Activated naive CD4-positive, alpha-beta T cell treated with anti-CD3 and anti-CD28 coated beads, Interleukin-2, amount 10 ng/mL, durations not matched to agents 7 days and 5 days (primary cell): ENCODE measurements around the gene CAPN15.
"Not testable (repeated sequence)": the region's sequence is repeated elsewhere in the genome, so short reads cannot be mapped to it uniquely, and the experiment has no call there.

Experiments used
- CTCF ChIA-PET: fragments of 350-600 bp; sonication (Branson Sonifier 250); formaldehyde crosslinking; loops from one replicate; lab custom pipeline; 2021; ENCODE audit warnings: antibody characterized with exemption; lab: Charles Lee
- DNase-seq: peaks from one replicate; pipeline ENCODE4 v3.0.0-alpha.2; 2020
- H3K27ac Mint-ChIP-seq: one replicate; pipeline ENCODE4 v1.8.0; 2021; ENCODE audit warnings: mild to moderate bottlenecking, moderate library complexity, mixed read lengths
- H3K27me3 Mint-ChIP-seq: one replicate; pipeline ENCODE4 v1.8.0; 2021; ENCODE audit warnings: mild to moderate bottlenecking, mixed read lengths
- H3K36me3 Mint-ChIP-seq: one replicate; pipeline ENCODE4 v1.8.0; 2021; ENCODE audit warnings: mixed read lengths
- H3K4me1 Mint-ChIP-seq: one replicate; pipeline ENCODE4 v1.8.0; 2021; ENCODE audit warnings: mixed read lengths
- H3K4me3 Mint-ChIP-seq: one replicate; pipeline ENCODE4 v1.8.0; 2021; ENCODE audit warnings: mild to moderate bottlenecking, moderate library complexity, mixed read lengths
- H3K9me3 Mint-ChIP-seq: one replicate; pipeline ENCODE4 v1.8.0; 2021; ENCODE audit warnings: mixed read lengths

The CAPN15 gene

GRCh38 chr16:527015-527903 is at the start of gene CAPN15:
Gene CAPN15 (plus strand): TSS chr16:527712. CDS start chr16:546839, 19,127 bp downstream.
- Mint-ChIP-seq H3K4me3 (peak within 1 kb of the TSS; percentile 91), H3K36me3 (peaks cover 7% of the 10 kb centered on the region), H3K9me3 (no peaks in the 10 kb centered on the region), H3K27me3 (no peaks in the 10 kb centered on the region), H3K27ac (peak within 1 kb of the TSS; percentile 93), H3K4me1 (peaks cover 44% of the 10 kb centered on the region)
- CTCF ChIA-PET = interaction anchor here (2.0 kb wide), 1 partner anchor 40 kb away, joined by 4 read pairs; the partner anchor contains the start of gene NHLRC4
- peak; percentile 87 for DNase-seq

- DNase-seq, H3K9me3 Mint-ChIP-seq, H3K4me1 Mint-ChIP-seq, CTCF ChIA-PET, H3K4me3 Mint-ChIP-seq, H3K36me3 Mint-ChIP-seq, H3K27me3 Mint-ChIP-seq: not testable (repeated sequence)
- H3K27ac Mint-ChIP-seq = peak overlapping the region; percentile 19
Observed at GRCh38 chr16:478287-478686, 49.2 kb upstream of the CAPN15 start.

- Mint-ChIP-seq H3K4me1 (no peaks in the 10 kb centered on the region), H3K36me3 (no peaks in the 10 kb centered on the region), H3K27me3 (no peaks in the 10 kb centered on the region), H3K27ac (no peak overlapping the region), H3K4me3 (no peak overlapping the region), H3K9me3 (no peaks in the 10 kb centered on the region)
- DNase-seq = no peak
- CTCF ChIA-PET = no interaction called here
Observed at GRCh38 chr16:482468-483185, 44.9 kb upstream of the CAPN15 start.

- no peak for DNase-seq
- no peak overlapping the region for H3K27ac Mint-ChIP-seq
- no peaks in the 10 kb centered on the region for H3K4me1 Mint-ChIP-seq
- no peaks in the 10 kb centered on the region for H3K9me3 Mint-ChIP-seq
- H3K36me3 Mint-ChIP-seq = peaks cover 2% of the 10 kb centered on the region
- H3K27me3 Mint-ChIP-seq = no peaks in the 10 kb centered on the region
- H3K4me3 Mint-ChIP-seq = no peak overlapping the region
- CTCF ChIA-PET = no interaction called here
Observed at GRCh38 chr16:483341-484075, 44.0 kb upstream of the CAPN15 start.

- Mint-ChIP-seq H3K9me3 (no peaks in the 10 kb centered on the region), H3K27ac (no peak overlapping the region), H3K27me3 (no peaks in the 10 kb centered on the region), H3K36me3 (peaks cover 2% of the 10 kb centered on the region), H3K4me1 (no peaks in the 10 kb centered on the region), H3K4me3 (no peak overlapping the region)
- CTCF ChIA-PET = no interaction called here
- DNase-seq = no peak
Observed at GRCh38 chr16:489606-490005, 37.9 kb upstream of the CAPN15 start.

GRCh38 chr16:490768-491167 is 36.7 kb upstream of the CAPN15 start:
- CTCF ChIA-PET = no interaction called here
- H3K27ac Mint-ChIP-seq = no peak overlapping the region

GRCh38 chr16:491220-491919 is 36.1 kb upstream of the CAPN15 start:
- Mint-ChIP-seq H3K36me3 (peaks cover 2% of the 10 kb centered on the region), H3K4me1 (peaks cover 4% of the 10 kb centered on the region), H3K9me3 (no peaks in the 10 kb centered on the region), H3K27ac (no peak overlapping the region), H3K4me3 (no peak overlapping the region), H3K27me3 (no peaks in the 10 kb centered on the region)
- CTCF ChIA-PET = no interaction called here
- no peak for DNase-seq

More at GRCh38 chr16:490768-491167, 36.7 kb upstream of the CAPN15 start:
- DNase-seq = no peak
- Mint-ChIP-seq H3K4me1 (peaks cover 4% of the 10 kb centered on the region), H3K36me3 (peaks cover 2% of the 10 kb centered on the region), H3K4me3 (no peak overlapping the region), H3K27me3 (no peaks in the 10 kb centered on the region), H3K9me3 (no peaks in the 10 kb centered on the region)

- H3K9me3 Mint-ChIP-seq = no peaks in the 10 kb centered on the region
- CTCF ChIA-PET = no interaction called here
- DNase-seq = no peak
- H3K27ac Mint-ChIP-seq = no peak overlapping the region
- H3K27me3 Mint-ChIP-seq = no peaks in the 10 kb centered on the region
- peaks cover 2% of the 10 kb centered on the region for H3K36me3 Mint-ChIP-seq
- H3K4me3 Mint-ChIP-seq = no peak overlapping the region
- peaks cover 4% of the 10 kb centered on the region for H3K4me1 Mint-ChIP-seq
Observed at GRCh38 chr16:492211-492875, 35.2 kb upstream of the CAPN15 start.

- not testable (repeated sequence) for DNase-seq, H3K27ac Mint-ChIP-seq, H3K4me3 Mint-ChIP-seq, H3K4me1 Mint-ChIP-seq, H3K36me3 Mint-ChIP-seq, H3K27me3 Mint-ChIP-seq, H3K9me3 Mint-ChIP-seq
- CTCF ChIA-PET = interaction anchor here (1.0 to 1.8 kb wide), 4 partner anchors 19 to 107 kb away, joined by 3 to 5 read pairs (median 4); no protein-coding TSS in a partner anchor
Observed at GRCh38 chr16:494676-495075, 32.8 kb upstream of the CAPN15 start.

- Mint-ChIP-seq H3K4me3 (no peak overlapping the region), H3K4me1 (peaks cover 4% of the 10 kb centered on the region), H3K27me3 (no peaks in the 10 kb centered on the region), H3K9me3 (no peaks in the 10 kb centered on the region), H3K36me3 (no peaks in the 10 kb centered on the region), H3K27ac (no peak overlapping the region)
- DNase-seq = peak; percentile 64
- CTCF ChIA-PET = interaction anchor here (0.6 to 1.8 kb wide), 9 partner anchors 18 to 153 kb away, joined by 3 to 8 read pairs (median 4); partner anchors contain the start of gene DECR2
Observed at GRCh38 chr16:495127-495748, 32.3 kb upstream of the CAPN15 start.

- peaks cover 4% of the 10 kb centered on the region for H3K4me1 Mint-ChIP-seq
- no peaks in the 10 kb centered on the region for H3K9me3 Mint-ChIP-seq
- no peak for DNase-seq
- no peaks in the 10 kb centered on the region for H3K36me3 Mint-ChIP-seq
- H3K27me3 Mint-ChIP-seq = no peaks in the 10 kb centered on the region
- H3K27ac Mint-ChIP-seq = no peak overlapping the region
- CTCF ChIA-PET = interaction anchor here (0.6 to 1.8 kb wide), 9 partner anchors 17 to 431 kb away, joined by 3 to 8 read pairs (median 4); partner anchors contain the start of gene DECR2
- no peak overlapping the region for H3K4me3 Mint-ChIP-seq
Observed at GRCh38 chr16:496097-496886, 31.2 kb upstream of the CAPN15 start.

- Mint-ChIP-seq H3K9me3 (no peaks in the 10 kb centered on the region), H3K4me3 (no peak overlapping the region), H3K4me1 (peaks cover 4% of the 10 kb centered on the region), H3K36me3 (no peaks in the 10 kb centered on the region), H3K27me3 (no peaks in the 10 kb centered on the region), H3K27ac (no peak overlapping the region)
- DNase-seq = no peak
- CTCF ChIA-PET = interaction anchor here (1.0 to 1.3 kb wide), 3 partner anchors 10 to 432 kb away, joined by 3 to 5 read pairs (median 4); no protein-coding TSS in a partner anchor
Observed at GRCh38 chr16:497258-497657, 30.3 kb upstream of the CAPN15 start.
